HG03064 (cell line): ENCODE data around the gene B3GNT5.

Experiments
- ATAC-seq: cut with Tn5 transposase; IDR thresholded peaks from one replicate; pipeline ENCODE4 v1.9.1; 2021; ENCODE audit warnings: low read depth; ENCODE audit not compliant: unreplicated experiment

Gene B3GNT5

GRCh38 chr3:183264268-183264667, 11.2 kb downstream of the B3GNT5 start:
- ATAC-seq: no peak

DNA sequence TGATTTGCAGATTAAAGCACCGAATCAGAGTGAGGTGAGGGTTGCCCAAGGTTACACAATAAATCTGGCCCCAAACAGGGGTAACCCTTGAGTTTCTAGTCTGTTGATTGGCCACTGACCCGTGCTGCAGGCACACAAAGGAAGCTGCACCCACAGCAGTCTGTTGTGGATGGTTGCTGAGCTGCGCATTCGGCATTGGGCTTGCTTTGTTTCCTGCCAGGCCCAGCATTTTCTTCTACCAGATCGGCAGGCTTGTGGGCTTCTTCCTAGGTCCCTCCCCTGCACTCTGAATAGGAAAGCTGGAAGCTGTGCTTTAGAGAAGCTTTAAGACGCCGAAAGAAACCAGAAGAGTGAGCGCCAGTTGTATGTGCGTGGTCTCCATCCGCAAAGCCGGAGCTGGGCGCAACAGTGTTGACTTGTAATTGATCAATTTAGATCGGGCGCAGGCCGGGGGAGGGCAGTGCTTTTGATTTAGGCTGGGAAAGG, 12.1 kb downstream of the B3GNT5 start:
- ATAC-seq: no peak

DNA sequence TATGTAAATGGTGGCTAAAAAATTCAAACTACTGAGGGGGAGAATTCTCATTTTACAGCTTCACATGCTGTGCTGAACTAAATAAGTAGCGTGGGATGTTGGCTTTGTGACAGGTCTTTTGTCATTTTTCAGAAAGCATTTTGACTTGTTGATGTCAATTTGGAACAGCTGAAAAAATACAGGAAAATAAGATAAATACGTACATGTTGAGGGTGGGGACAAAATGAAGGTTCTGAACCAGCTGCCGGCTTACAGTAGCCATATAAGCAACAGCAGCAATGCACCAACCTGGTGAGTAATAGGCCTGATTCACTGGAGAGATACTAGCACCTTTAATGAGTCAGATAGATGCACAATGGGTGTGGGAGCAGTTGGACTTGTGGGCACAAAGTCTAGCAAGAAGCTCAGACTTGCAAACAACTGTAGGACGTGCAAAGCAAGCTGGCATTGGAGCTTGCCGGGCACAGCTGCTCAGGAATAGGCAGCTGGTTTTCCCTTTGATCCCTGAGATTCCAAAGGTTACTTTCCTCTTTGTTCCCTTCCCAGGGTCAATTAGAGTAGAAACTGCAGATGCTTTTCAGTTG, 12.9 kb downstream of the B3GNT5 start:
- ATAC-seq: no peak

GRCh38 chr3:183266454-183266853, 13.4 kb downstream of the B3GNT5 start:
- ATAC-seq: no peak

DNA sequence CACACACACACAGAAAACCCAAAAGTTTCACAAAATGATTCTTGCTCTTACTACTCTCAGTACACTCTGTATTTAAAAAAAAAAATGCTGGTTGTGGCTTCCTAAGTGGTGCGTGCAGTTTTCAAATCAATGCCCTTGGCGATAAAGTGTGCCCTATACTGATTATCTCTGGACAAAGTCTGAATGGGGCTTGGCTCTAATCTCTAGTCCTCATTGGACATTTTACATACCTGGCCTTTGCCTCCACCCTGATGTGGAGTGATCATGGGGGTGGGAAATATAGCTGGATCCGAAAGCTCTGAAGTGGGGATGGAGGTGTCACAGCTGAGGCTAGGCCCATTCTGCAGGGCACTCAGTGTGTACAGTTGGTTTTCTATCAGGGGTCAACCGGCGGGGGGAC, 14.1 kb downstream of the B3GNT5 start:
- no peak for ATAC-seq

DNA sequence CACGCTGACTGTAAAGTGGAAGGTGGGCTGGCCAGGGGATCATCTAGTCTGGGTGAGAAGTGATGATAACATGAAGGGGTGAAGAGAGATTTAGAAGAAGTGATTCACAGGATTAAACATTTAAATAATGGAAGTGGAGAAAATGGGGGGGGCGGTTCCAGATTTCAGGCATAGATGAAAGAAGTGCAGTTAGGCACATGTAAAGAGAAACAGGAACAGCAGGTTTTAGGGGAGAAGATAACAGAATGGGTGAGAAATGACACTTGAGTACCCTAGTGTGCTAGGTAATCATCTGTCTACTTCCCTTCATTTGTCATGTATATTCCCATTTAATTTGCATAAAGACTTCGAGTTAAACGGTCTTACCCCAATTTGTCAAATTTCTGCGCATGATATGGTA, 15.3 kb downstream of the B3GNT5 start:
- no peak for ATAC-seq

DNA sequence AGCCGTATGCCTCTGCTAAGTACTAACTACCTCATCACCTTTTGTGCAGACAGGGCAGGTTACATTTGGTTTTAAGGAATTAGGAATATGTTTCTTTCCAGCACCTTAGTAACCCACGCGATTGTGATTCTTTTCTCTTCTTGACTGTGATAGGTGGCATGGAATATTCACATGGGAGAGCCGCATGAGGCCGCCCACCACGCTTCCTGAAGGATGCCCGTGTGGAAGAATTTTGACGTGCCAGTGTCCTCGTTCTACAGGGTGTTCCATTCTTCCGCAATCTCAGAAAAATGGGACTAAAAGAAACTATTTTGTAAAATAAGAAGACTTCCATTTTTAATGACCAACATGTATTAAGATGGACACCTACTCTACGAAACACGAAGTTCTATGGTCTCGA, 16.3 kb downstream of the B3GNT5 start:
- no peak for ATAC-seq

DNA sequence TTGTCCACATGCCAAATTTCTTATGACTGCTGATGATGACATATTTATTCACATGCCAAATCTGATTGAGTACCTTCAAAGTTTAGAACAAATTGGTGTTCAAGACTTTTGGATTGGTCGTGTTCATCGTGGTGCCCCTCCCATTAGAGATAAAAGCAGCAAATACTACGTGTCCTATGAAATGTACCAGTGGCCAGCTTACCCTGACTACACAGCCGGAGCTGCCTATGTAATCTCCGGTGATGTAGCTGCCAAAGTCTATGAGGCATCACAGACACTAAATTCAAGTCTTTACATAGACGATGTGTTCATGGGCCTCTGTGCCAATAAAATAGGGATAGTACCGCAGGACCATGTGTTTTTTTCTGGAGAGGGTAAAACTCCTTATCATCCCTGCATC, 17.3 kb downstream of the B3GNT5 start:
- ATAC-seq: no peak

- no peak for ATAC-seq
These were observed 19.1 kb downstream of the B3GNT5 start for GRCh38 chr3:183272142-183272541.

- no peak for ATAC-seq
These were observed 19.7 kb downstream of the B3GNT5 start for GRCh38 chr3:183272791-183273190.

DNA sequence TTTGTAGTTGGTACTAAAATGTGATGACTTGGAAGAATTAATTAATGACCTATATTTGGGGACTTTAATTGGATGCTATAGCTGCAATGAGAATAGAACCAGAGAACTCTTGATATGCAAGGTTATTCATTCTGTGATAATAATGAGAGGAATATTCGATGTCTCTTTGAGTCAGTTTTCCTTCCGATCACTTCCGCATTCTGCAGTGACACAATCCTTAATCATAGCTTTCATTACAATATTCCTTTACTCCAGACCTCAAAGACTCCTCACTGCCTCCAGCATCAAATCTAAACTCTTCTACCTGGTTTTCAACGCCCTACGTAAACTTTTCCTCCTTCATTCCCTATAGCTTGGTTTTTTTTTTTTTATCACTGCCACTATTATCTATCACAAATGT, 21.6 kb downstream of the B3GNT5 start:
- ATAC-seq: no peak

DNA sequence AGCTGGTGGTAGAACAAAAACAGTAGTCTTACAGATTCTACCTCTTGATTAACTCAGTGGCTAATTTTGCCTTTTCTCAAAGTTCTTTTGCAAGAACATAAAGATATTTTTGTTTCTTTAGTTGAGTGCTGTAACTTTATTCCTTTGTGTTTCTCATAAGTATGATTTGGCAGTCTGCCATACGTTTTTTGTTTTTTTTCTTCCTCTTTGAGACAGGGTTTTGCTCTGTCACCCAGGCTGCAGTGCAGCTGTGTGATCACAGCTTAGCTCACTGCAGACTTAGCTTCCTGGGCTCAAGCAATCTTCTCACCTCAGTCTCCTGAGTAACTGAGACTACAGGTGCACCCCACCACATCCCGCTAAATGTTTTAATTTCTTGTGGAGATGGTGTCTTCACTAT, 22.4 kb downstream of the B3GNT5 start:
- ATAC-seq: no peak

- ATAC-seq: no peak
These were observed 22.9 kb downstream of the B3GNT5 start for GRCh38 chr3:183275937-183276336.

DNA sequence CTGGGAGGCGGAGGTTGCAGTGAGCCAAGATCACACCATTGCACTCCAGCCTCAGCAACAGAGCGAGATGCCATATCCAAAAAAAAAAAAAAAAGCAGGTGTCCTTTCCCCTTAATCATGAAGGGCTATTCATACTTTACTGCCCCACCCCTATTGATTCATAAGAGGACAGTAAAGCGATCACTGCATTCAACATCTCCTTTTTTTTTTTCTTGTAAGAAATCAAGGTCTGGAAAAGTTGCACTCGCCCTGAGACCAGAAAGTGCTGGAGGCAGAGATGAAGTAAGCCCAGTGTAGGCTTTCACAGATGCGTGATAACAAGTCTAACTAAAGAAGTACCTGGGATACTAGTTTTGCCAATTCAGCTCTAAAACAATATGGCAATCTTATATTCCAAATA, 24.2 kb downstream of the B3GNT5 start:
- ATAC-seq: no peak

DNA sequence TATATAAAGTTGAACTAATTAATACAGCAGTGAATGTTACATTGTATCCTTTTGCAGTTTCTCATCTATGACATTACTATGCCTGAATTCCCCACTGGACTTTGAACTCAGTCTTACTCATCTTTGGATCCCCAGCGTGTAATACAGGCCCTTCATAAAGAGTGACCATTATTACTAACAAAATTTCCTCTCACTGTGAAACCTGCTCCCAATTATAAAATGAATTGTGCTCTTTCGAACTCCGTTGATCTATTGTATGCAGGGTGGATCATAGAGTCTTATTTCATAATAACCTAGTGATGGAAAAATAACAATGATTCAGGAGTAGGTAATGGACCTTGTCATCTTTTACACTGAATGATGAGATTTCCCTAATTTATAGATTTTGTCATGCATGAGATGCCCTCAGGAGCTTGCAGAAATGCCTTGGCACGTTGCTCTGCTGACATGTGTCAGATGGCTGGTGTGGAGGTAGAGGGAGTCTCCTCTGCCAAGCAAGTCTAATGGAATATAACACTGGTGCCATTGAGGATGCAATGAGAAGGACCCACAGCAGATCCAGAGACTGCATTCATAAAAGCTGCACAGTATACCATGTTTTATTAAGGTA, 25.5 kb downstream of the B3GNT5 start:
- no peak for ATAC-seq

- no peak for ATAC-seq
These were observed 26.3 kb downstream of the B3GNT5 start for GRCh38 chr3:183279371-183279770.

DNA sequence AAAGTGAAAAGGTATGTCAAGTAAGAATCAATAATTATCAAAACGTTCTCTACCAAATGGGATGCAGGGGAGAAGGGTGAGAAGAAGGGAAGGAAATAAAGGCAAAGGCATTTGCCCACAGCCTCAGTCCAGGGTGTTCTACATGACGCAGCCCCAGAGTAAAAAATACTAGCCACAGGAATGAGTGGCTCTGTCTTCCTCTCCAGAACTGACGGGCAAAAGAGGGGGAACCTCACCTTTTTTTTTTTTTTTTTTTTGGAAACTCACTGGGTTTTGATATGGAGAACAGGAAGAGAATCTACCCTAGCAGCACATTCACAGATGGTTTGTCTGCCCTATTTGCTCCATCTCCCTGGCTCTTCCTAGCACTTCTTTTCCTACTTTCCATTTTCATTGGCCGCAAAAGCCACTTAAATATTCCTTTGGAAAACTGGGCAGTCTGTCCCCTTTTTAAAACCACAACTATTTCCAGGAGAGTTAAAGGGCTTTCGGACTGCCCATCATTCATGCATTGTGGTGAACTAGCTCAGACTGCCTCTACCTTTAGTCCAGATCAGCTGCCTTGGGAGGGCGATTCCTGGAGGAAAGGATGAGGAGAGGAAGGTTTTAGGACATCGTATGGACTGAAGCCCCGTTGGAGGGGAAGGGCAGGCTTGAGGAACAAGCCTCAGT, 28.2 kb downstream of the B3GNT5 start:
- no peak for ATAC-seq

- no peak for ATAC-seq
These were observed 30.8 kb downstream of the B3GNT5 start for GRCh38 chr3:183283886-183284285.

DNA sequence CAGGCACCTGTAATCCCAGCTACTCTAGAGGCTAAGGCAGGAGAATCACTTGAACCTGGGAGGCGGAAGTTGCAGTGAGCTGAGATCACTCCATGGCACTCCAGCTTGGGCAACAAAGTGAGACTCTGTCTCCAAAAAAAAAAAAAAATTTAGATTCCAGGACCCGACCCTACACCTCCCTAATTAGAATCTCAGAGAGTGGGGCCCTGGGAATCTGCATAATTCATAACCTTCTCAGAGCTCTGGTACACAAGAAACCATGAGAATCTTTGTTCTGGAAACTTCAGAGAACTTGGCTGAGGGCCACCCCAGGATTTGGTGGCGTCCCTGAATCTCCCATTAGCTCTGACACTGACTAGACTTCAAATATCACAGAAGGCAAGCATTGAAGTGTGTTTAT, 31.5 kb downstream of the B3GNT5 start:
- ATAC-seq: no peak

- no peak for ATAC-seq
These were observed 32.3 kb downstream of the B3GNT5 start for GRCh38 chr3:183285318-183285717.

DNA sequence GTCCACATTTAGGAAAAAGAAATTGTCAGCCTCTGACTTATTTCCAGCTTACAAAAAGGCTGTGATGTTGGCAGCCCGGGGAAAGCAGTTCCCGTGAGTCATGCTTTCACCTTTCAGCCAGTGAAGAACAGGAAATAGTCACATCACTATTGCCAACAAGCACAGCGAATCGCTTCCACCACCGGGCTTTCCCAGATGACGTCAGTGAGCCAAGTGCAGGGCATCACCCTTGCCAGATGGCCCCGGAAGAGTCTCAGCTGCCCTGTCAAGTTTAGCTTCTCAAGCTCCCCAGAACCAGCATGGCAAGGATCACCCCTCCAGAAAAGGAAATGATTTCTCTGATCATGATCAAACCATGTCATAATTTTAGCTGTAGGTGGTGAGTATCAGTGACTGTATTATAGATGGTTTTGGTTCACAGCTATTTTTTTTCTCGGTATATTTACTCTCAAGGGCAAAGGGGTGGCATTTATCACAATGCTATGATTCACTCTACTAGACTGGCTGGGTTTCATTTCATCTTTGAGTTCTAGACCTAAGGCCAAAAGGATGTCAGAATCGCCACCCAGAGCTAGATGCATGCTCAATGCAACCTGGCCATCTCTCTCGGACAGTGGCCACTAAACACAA, 32.9 kb downstream of the B3GNT5 start:
- peak; percentile 96 for ATAC-seq
